Measurements from ENCODE around the gene SUMO1.

GRCh38 chr2:202278036-202278760 lies 39.8 kb upstream of the SUMO1 start:
- TF ChIP-seq, protein P1, sequence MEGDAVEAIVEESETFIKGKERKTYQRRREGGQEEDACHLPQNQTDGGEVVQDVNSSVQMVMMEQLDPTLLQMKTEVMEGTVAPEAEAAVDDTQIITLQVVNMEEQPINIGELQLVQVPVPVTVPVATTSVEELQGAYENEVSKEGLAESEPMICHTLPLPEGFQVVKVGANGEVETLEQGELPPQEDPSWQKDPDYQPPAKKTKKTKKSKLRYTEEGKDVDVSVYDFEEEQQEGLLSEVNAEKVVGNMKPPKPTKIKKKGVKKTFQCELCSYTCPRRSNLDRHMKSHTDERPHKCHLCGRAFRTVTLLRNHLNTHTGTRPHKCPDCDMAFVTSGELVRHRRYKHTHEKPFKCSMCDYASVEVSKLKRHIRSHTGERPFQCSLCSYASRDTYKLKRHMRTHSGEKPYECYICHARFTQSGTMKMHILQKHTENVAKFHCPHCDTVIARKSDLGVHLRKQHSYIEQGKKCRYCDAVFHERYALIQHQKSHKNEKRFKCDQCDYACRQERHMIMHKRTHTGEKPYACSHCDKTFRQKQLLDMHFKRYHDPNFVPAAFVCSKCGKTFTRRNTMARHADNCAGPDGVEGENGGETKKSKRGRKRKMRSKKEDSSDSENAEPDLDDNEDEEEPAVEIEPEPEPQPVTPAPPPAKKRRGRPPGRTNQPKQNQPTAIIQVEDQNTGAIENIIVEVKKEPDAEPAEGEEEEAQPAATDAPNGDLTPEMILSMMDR (IDR thresholded peaks at IDR 0.05; ENCODE audit: poor library complexity) = no peak
- TF ChIP-seq EZH2 (IDR thresholded peaks at IDR 0.05; ENCODE audit: borderline replicate concordance) (no peak), EZH2phosphoT487 (IDR thresholded peaks at IDR 0.05; ENCODE audit: low read depth, severe bottlenecking, unreplicated experiment) (no peak)

Measured in hepatocyte (in vitro differentiated cells).